HL-60/S4 treated with retinoic acid at 250 ng/mL for 4 days and 3 days (cell line): ENCODE data around the gene PRSS22.

ENCODE experiments used
- in situ Hi-C: fragments of 300-500 bp; cut with MboI; formaldehyde crosslinking; loops from 2 replicates; pipeline ENCODE4 v1.7.0; 2022; ENCODE audit warnings: low sequenced_read_pairs

The PRSS22 gene

GRCh38 chr16:2817340-2818271 lies 40.4 kb downstream of the PRSS22 start:
- in situ Hi-C loops = no loop called here

GRCh38 chr16:2816751-2817339 lies 41.1 kb downstream of the PRSS22 start, which contains the start of gene PRSS21:
Gene PRSS21, plus strand, starts transcription at chr16:2817237. Its CDS starts 32 bp downstream, at chr16:2817269.
- in situ Hi-C loops = no loop called here

- in situ Hi-C loops = no loop called here
Observed at GRCh38 chr16:2815299-2815771, 42.6 kb downstream of the PRSS22 start.

DNA sequence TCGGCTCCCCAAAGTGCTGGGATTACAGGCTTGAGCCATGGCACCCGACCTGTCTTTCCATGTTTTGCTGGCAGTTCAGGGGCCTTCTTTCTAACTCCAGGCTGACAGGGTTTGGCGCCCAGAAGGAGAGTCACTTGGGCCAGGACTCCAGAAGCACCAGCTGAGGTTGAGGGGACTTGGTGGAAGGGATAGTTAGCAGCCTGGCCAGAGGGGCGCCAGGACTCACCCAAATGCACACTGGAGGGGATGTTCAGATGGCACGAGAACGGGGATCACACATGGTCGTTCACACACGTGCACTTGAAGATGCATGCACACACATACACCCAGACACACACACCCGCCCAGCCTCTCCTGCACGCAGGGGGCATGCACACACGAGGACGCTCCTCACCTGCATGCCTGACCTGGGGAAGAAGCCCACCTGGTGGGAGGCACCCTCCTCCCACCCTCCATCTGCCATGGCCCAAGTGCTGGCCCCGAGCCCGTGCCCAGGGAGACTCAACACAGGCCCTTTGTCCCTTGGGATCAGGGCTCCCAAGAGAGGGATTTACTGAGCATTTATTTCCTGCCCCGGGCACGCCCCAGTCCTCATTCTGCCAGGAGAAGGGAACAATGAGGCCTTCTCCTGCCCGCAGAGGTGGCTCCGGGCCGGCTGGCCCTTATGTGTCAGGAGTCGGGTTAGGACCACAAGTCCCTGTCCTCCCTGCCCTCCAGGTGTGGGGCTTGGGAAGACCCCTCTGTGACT lies 43.2 kb downstream of the PRSS22 start:
- in situ Hi-C loops = no loop called here

GRCh38 chr16:2813771-2814221 lies 44.2 kb downstream of the PRSS22 start:
- in situ Hi-C loops = no loop called here

GRCh38 chr16:2811703-2812471 lies 46.1 kb downstream of the PRSS22 start:
- in situ Hi-C loops = no loop called here

DNA sequence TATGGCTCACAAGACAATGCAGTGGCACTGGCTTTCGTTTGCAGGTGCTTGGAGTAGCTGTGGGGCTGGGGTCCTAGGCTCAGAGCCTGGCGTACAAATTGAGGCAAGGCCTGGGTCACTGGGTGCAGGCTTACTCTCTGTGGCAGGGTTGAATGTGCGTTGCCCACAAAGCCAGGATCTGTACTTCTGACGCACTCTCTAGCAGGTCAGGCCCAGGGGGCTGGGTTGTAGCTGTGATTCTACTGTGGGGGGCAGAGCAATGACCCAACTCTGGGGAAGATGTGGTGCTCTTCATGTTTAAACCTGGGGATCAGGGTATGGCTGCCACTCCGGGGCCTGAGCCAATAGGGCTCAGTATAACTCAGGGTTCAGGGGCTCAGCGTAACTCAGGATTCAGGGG lies 47.3 kb downstream of the PRSS22 start:
- in situ Hi-C loops = no loop called here

DNA sequence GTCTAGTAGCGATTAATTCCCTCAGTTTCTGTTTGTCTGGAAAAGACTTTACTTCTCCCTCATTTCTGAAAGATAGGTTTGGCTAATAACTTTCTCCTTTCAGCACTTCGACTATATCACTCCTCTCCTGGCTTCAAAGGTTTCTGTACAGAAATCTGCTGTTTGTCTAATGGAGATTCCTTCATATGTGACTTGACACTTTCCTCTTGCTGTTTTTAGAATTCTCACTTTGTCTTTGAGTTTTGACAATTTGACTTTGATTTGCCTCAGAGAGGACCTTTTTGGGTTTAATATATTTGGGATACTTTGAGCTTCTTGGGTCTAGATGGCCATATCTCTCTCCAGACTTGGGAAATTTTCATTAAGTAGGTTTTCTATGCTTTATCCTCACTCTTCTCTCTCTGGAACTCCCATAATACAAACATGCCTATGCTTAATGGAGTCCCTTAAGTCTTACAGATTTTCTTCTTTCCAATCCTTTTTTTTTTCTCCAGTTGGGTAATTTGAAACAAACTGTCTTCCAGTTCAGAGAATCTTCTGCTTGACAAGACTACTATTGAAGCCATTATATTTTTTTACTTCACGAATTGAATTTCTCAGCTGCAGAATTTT lies 48.7 kb downstream of the PRSS22 start:
- in situ Hi-C loops = no loop called here

DNA sequence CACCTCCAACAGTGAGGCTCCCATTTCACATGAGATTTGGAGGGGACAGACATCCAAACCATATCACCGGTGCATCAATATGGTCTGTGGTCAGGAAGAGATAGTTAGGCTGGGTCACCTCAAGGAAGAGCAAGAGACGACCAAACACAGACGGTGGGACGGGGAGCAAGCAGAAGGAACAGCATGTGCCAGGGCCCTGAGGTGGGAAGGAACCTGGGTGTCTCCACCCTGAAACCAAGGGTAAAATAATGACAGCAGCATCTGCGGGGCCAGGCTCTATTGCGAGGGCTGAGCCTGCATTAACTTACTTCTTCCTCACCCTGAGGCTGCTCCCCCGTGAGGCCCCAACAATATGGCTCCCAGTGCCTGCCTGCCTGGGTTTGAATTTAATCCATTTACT lies 49.8 kb downstream of the PRSS22 start:
- in situ Hi-C loops = no loop called here

GRCh38 chr16:2806286-2806685 lies 51.7 kb downstream of the PRSS22 start:
- in situ Hi-C loops = no loop called here

- in situ Hi-C loops = no loop called here
Observed at GRCh38 chr16:2804728-2805127, 53.2 kb downstream of the PRSS22 start.

DNA sequence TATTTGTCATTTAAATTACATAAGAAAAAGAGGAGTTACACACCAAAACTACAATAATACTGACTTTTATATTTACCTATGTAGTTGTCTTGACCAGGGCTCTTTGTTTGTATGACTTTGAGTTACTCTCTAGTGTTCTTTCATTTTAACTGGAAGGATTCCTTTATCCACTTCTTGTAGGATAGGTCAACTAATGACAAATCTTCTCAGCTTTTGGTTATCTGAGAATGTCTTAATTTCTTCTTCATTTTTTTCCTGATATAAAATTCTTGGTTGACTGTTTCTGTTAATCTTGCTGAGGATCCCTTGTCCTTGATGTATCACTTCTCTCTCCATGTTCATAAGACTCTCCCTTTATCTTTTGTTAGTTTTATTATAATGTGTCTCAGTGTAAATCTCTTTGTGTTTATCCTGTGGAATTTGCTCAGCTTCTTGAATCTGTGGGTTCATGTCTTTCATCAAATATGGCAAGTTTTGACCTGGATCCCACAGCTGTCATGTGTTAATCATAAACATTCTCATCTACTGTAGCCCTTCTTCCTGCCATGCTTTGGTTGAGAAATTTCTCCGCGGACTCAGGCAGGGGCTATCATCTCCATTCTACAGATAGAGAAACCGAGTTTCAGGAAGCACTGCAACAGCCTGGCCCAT lies 54.3 kb downstream of the PRSS22 start:
- in situ Hi-C loops = no loop called here
